Stomach (tissue), 4 donors: Measurements from ENCODE around the gene ABCA10.

ENCODE experiments used
- EP300 ChIP-seq: sonication (generic); formaldehyde crosslinking; IDR thresholded peaks from one replicate; pipeline ENCODE4 v1.6.1; 2017; ENCODE audit warnings: antibody characterized with exemption
- POLR2A ChIP-seq, 4 donors: fragments of 450-650 bp; IDR thresholded peaks; one replicate each; pipeline ENCODE4 v1.6.1; 2016; ENCODE audit warnings: antibody characterized with exemption in 4 of 4, control low read depth in 2 of 4, mild to moderate bottlenecking in 1 of 4, moderate library complexity in 1 of 4
- POLR2AphosphoS5 ChIP-seq, 3 donors: sonication (generic); formaldehyde crosslinking; IDR thresholded peaks; one replicate each; pipeline ENCODE4 v1.6.1; 2016; ENCODE audit warnings: antibody characterized with exemption in 3 of 3
- TF ChIP-seq, protein P1 (sequence below), 7 experiments: fragments of 450-650 bp in 4 of 7; fragments of 200-600 bp in 3 of 7; sonication (generic) in 3 of 7; IDR thresholded peaks; one replicate each; pipeline ENCODE4 v1.5.1; 2016 to 2019; ENCODE audit warnings: antibody characterized with exemption in 7 of 7, control low read depth in 2 of 7, mild to moderate bottlenecking in 1 of 7

DNA sequence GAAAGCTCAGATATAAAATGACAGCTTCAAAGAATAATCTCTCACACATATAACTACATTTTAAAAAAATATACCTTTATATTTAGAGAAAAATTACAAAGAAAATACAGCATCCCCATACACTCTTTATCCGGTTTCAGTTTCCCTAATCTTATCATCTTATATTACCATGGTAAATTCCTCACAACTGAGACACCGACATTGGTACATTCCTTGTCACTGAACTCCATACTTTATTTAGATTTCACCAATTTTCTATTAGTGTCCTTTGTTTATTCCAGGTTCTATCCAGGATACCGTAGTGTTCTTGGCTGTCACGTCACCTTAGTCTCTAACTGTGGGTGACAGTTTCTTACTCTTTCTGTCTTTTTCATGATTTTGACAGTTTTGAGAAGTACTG lies 22.0 kb upstream of the ABCA10 start:
- TF ChIP-seq, protein P1, sequence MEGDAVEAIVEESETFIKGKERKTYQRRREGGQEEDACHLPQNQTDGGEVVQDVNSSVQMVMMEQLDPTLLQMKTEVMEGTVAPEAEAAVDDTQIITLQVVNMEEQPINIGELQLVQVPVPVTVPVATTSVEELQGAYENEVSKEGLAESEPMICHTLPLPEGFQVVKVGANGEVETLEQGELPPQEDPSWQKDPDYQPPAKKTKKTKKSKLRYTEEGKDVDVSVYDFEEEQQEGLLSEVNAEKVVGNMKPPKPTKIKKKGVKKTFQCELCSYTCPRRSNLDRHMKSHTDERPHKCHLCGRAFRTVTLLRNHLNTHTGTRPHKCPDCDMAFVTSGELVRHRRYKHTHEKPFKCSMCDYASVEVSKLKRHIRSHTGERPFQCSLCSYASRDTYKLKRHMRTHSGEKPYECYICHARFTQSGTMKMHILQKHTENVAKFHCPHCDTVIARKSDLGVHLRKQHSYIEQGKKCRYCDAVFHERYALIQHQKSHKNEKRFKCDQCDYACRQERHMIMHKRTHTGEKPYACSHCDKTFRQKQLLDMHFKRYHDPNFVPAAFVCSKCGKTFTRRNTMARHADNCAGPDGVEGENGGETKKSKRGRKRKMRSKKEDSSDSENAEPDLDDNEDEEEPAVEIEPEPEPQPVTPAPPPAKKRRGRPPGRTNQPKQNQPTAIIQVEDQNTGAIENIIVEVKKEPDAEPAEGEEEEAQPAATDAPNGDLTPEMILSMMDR (IDR thresholded peaks at IDR 0.05) = no peak
- no peak for TF ChIP-seq POLR2A (IDR thresholded peaks at IDR 0.05)
- TF ChIP-seq EP300 = no peak
- TF ChIP-seq POLR2AphosphoS5 (IDR thresholded peaks at IDR 0.05) = no peak
